ENCODE data around the gene TBC1D2B.
A peak's percentile ranks its signal among the peaks of the same experiment; 100 is the strongest.

- TF ChIP-seq CTCF (IDR thresholded peaks at IDR 0.05; ENCODE audit: low read depth, low read length, missing input control) (no peak), MAX (IDR thresholded peaks at IDR 0.05) (no peak), RXRA (IDR thresholded peaks at IDR 0.05) (no peak), EGR1 (IDR thresholded peaks at IDR 0.05; ENCODE audit: low read depth in 2 of 2) (peak in 1 of 2 donors; percentile 34), TAF1 (conservative IDR thresholded peaks at IDR 0.05) (no peak), FOXA1 (IDR thresholded peaks at IDR 0.05) (no peak), YY1 (IDR thresholded peaks at IDR 0.05) (no peak), ATF3 (IDR thresholded peaks at IDR 0.05) (no peak), JUND (IDR thresholded peaks at IDR 0.05) (no peak), SP1 (IDR thresholded peaks at IDR 0.05) (no peak), REST (IDR thresholded peaks at IDR 0.05) (no peak)
Observed at GRCh38 chr15:78064544-78064943, 13.0 kb downstream of the TBC1D2B start.

Measured in liver (tissue), 3 donors.